GM23338 (cell line): ENCODE data around the gene GRIN2D.

Source experiments
- EZH2 ChIP-seq: fragments of 200-600 bp; sonication (generic); IDR thresholded peaks from one replicate; pipeline ENCODE4 v1.8.0; 2017; ENCODE audit warnings: antibody characterized with exemption, mild to moderate bottlenecking, low read depth; ENCODE audit not compliant: unreplicated experiment
- EZH2phosphoT487 ChIP-seq: fragments of 200-600 bp; sonication (generic); IDR thresholded peaks from one replicate; pipeline ENCODE4 v1.8.1; 2018; ENCODE audit warnings: antibody characterized with exemption; ENCODE audit not compliant: unreplicated experiment
- JUNB ChIP-seq: IDR thresholded peaks from one replicate; pipeline ENCODE4 v1.6.1; 2016; ENCODE audit warnings: antibody characterized with exemption; ENCODE audit not compliant: unreplicated experiment
- POLR2AphosphoS5 ChIP-seq: IDR thresholded peaks from 2 replicates; pipeline ENCODE4 v1.6.1; 2016; ENCODE audit warnings: antibody characterized with exemption, low read depth
- REST ChIP-seq: IDR thresholded peaks from one replicate; pipeline ENCODE4 v1.6.1; 2018; ENCODE audit warnings: antibody characterized with exemption; ENCODE audit not compliant: unreplicated experiment
- TF ChIP-seq, protein P1 (sequence below), 2 experiments: fragments of 200-600 bp in 1 of 2; sonication (generic) in 1 of 2; conservative IDR thresholded peaks; 2 replicates each; pipeline versions ENCODE4 v1.5.1 to v1.6.1; 2016 to 2017; ENCODE audit warnings: antibody characterized with exemption in 2 of 2, low read depth in 2 of 2, mild to moderate bottlenecking in 2 of 2, moderate library complexity in 1 of 2

- TF ChIP-seq, protein P1, sequence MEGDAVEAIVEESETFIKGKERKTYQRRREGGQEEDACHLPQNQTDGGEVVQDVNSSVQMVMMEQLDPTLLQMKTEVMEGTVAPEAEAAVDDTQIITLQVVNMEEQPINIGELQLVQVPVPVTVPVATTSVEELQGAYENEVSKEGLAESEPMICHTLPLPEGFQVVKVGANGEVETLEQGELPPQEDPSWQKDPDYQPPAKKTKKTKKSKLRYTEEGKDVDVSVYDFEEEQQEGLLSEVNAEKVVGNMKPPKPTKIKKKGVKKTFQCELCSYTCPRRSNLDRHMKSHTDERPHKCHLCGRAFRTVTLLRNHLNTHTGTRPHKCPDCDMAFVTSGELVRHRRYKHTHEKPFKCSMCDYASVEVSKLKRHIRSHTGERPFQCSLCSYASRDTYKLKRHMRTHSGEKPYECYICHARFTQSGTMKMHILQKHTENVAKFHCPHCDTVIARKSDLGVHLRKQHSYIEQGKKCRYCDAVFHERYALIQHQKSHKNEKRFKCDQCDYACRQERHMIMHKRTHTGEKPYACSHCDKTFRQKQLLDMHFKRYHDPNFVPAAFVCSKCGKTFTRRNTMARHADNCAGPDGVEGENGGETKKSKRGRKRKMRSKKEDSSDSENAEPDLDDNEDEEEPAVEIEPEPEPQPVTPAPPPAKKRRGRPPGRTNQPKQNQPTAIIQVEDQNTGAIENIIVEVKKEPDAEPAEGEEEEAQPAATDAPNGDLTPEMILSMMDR (conservative IDR thresholded peaks at IDR 0.05; ENCODE audit: low read depth in 2 of 2): no peak
- TF ChIP-seq POLR2AphosphoS5 (no peak), JUNB (no peak), REST (no peak), EZH2 (no peak), EZH2phosphoT487 (no peak)
These were observed 11.2 kb upstream of the GRIN2D start for GRCh38 chr19:48382286-48382685.
